Measurements from ENCODE around the gene SEC11A.

SEC11A gene

GRCh38 chr15:84716036-84716732, at the start of gene SEC11A:
TSS of gene SEC11A (minus strand) at chr15:84716139. CDS start at chr15:84716075, 64 bp downstream.
- Histone ChIP-seq H3K4me3 (ENCODE audit: low read depth in 1 of 5, low read length in 5 of 5) (peak within 1 kb of the TSS; percentile 87 to 96 (median 90)), H3K27ac (ENCODE audit: low read depth, low read length) (peak within 1 kb of the TSS; percentile 94), H3K9ac (ENCODE audit: low read length in 5 of 5) (peak within 1 kb of the TSS; percentile 72 to 98 (median 83)), H3K9me3 (ENCODE audit: control insufficient read depth in 5 of 5, low read length in 5 of 5) (no peaks in the 10 kb centered on the region), H3K36me3 (ENCODE audit: control insufficient read depth in 5 of 5, insufficient read depth in 5 of 5, low read length in 5 of 5) (peaks cover 0 to under 1% (median under 1%) of the 10 kb centered on the region in 5 donors), H3K27me3 (ENCODE audit: control insufficient read depth in 5 of 5, insufficient read depth in 4 of 5, low read length in 5 of 5) (no peaks in the 10 kb centered on the region), H3K4me1 (ENCODE audit: control insufficient read depth in 5 of 5, insufficient read depth in 5 of 5, low read length in 5 of 5) (peaks cover 5 to 35% (median 28%) of the 10 kb centered on the region in 5 donors)

- no peaks in the 10 kb centered on the region for H3K9me3 ChIP-seq (ENCODE audit: control insufficient read depth in 5 of 5, low read length in 5 of 5)
- peaks cover 5 to 38% (median 35%) of the 10 kb centered on the region in 5 donors for H3K4me1 ChIP-seq (ENCODE audit: control insufficient read depth in 5 of 5, insufficient read depth in 5 of 5, low read length in 5 of 5)
- H3K9ac ChIP-seq (ENCODE audit: low read length in 5 of 5): no peak overlapping the region
- H3K27ac ChIP-seq (ENCODE audit: low read depth, low read length): no peak overlapping the region
- H3K27me3 ChIP-seq (ENCODE audit: control insufficient read depth in 5 of 5, insufficient read depth in 4 of 5, low read length in 5 of 5): no peaks in the 10 kb centered on the region
- no peak overlapping the region for H3K4me3 ChIP-seq (ENCODE audit: low read depth in 1 of 5, low read length in 5 of 5)
- H3K36me3 ChIP-seq (ENCODE audit: control insufficient read depth in 5 of 5, insufficient read depth in 5 of 5, low read length in 5 of 5): peaks cover 8 to 42% (median 23%) of the 10 kb centered on the region in 5 donors
Observed at GRCh38 chr15:84765675-84766074, 49.7 kb upstream of the SEC11A start.

- no peak overlapping the region for H3K9ac ChIP-seq (ENCODE audit: low read length in 5 of 5)
- H3K4me1 ChIP-seq (ENCODE audit: control insufficient read depth in 5 of 5, insufficient read depth in 5 of 5, low read length in 5 of 5): peaks cover 5 to 44% (median 40%) of the 10 kb centered on the region in 5 donors
- no peak overlapping the region for H3K4me3 ChIP-seq (ENCODE audit: low read depth in 1 of 5, low read length in 5 of 5)
- peaks cover 8 to 42% (median 22%) of the 10 kb centered on the region in 5 donors for H3K36me3 ChIP-seq (ENCODE audit: control insufficient read depth in 5 of 5, insufficient read depth in 5 of 5, low read length in 5 of 5)
- peak overlapping the region; percentile 45 for H3K27ac ChIP-seq (ENCODE audit: low read depth, low read length)
- H3K27me3 ChIP-seq (ENCODE audit: control insufficient read depth in 5 of 5, insufficient read depth in 4 of 5, low read length in 5 of 5): no peaks in the 10 kb centered on the region
- H3K9me3 ChIP-seq (ENCODE audit: control insufficient read depth in 5 of 5, low read length in 5 of 5): no peaks in the 10 kb centered on the region
Observed at GRCh38 chr15:84764989-84765388, 49.0 kb upstream of the SEC11A start.

- H3K9ac ChIP-seq (ENCODE audit: low read length in 5 of 5): peak overlapping the region in 2 of 5 donors; percentile 66 to 67
- H3K4me3 ChIP-seq (ENCODE audit: low read depth in 1 of 5, low read length in 5 of 5): no peak overlapping the region
- peak overlapping the region; percentile 45 for H3K27ac ChIP-seq (ENCODE audit: low read depth, low read length)
- peaks cover 5 to 48% (median 42%) of the 10 kb centered on the region in 5 donors for H3K4me1 ChIP-seq (ENCODE audit: control insufficient read depth in 5 of 5, insufficient read depth in 5 of 5, low read length in 5 of 5)
- no peaks in the 10 kb centered on the region for H3K27me3 ChIP-seq (ENCODE audit: control insufficient read depth in 5 of 5, insufficient read depth in 4 of 5, low read length in 5 of 5)
- no peaks in the 10 kb centered on the region for H3K9me3 ChIP-seq (ENCODE audit: control insufficient read depth in 5 of 5, low read length in 5 of 5)
- peaks cover 8 to 39% (median 21%) of the 10 kb centered on the region in 5 donors for H3K36me3 ChIP-seq (ENCODE audit: control insufficient read depth in 5 of 5, insufficient read depth in 5 of 5, low read length in 5 of 5)
Observed at GRCh38 chr15:84764585-84764984, 48.6 kb upstream of the SEC11A start.

GRCh38 chr15:84762840-84763572, 47.1 kb upstream of the SEC11A start:
- no peaks in the 10 kb centered on the region for H3K27me3 ChIP-seq (ENCODE audit: control insufficient read depth in 5 of 5, insufficient read depth in 4 of 5, low read length in 5 of 5)
- peak overlapping the region in 4 of 5 donors; percentile 14 to 66 (median 31) for H3K9ac ChIP-seq (ENCODE audit: low read length in 5 of 5)
- peaks cover 8 to 24% (median 14%) of the 10 kb centered on the region in 5 donors for H3K36me3 ChIP-seq (ENCODE audit: control insufficient read depth in 5 of 5, insufficient read depth in 5 of 5, low read length in 5 of 5)
- H3K27ac ChIP-seq (ENCODE audit: low read depth, low read length): peak overlapping the region; percentile 45
- H3K4me1 ChIP-seq (ENCODE audit: control insufficient read depth in 5 of 5, insufficient read depth in 5 of 5, low read length in 5 of 5): peaks cover 9 to 63% (median 53%) of the 10 kb centered on the region in 5 donors
- H3K9me3 ChIP-seq (ENCODE audit: control insufficient read depth in 5 of 5, low read length in 5 of 5): no peaks in the 10 kb centered on the region
- peak overlapping the region in 1 of 5 donors; percentile 31 for H3K4me3 ChIP-seq (ENCODE audit: low read depth in 1 of 5, low read length in 5 of 5)

GRCh38 chr15:84761607-84762131, 45.7 kb upstream of the SEC11A start:
- Histone ChIP-seq H3K27me3 (ENCODE audit: control insufficient read depth in 5 of 5, insufficient read depth in 4 of 5, low read length in 5 of 5) (no peaks in the 10 kb centered on the region), H3K27ac (ENCODE audit: low read depth, low read length) (peak overlapping the region; percentile 45), H3K9me3 (ENCODE audit: control insufficient read depth in 5 of 5, low read length in 5 of 5) (no peaks in the 10 kb centered on the region), H3K9ac (ENCODE audit: low read length in 5 of 5) (peak overlapping the region in 3 of 5 donors; percentile 20 to 43 (median 41)), H3K4me3 (ENCODE audit: low read depth in 1 of 5, low read length in 5 of 5) (no peak overlapping the region), H3K36me3 (ENCODE audit: control insufficient read depth in 5 of 5, insufficient read depth in 5 of 5, low read length in 5 of 5) (peaks cover 6 to 17% (median 8%) of the 10 kb centered on the region in 5 donors), H3K4me1 (ENCODE audit: control insufficient read depth in 5 of 5, insufficient read depth in 5 of 5, low read length in 5 of 5) (peaks cover 9 to 71% (median 53%) of the 10 kb centered on the region in 5 donors)

GRCh38 chr15:84760219-84760618, 44.3 kb upstream of the SEC11A start:
- Histone ChIP-seq H3K27me3 (ENCODE audit: control insufficient read depth in 5 of 5, insufficient read depth in 4 of 5, low read length in 5 of 5) (no peaks in the 10 kb centered on the region), H3K36me3 (ENCODE audit: control insufficient read depth in 5 of 5, insufficient read depth in 5 of 5, low read length in 5 of 5) (peaks cover 0 to 5% (median 3%) of the 10 kb centered on the region in 5 donors), H3K9me3 (ENCODE audit: control insufficient read depth in 5 of 5, low read length in 5 of 5) (no peaks in the 10 kb centered on the region), H3K4me3 (ENCODE audit: low read depth in 1 of 5, low read length in 5 of 5) (no peak overlapping the region), H3K27ac (ENCODE audit: low read depth, low read length) (no peak overlapping the region), H3K4me1 (ENCODE audit: control insufficient read depth in 5 of 5, insufficient read depth in 5 of 5, low read length in 5 of 5) (peaks cover 9 to 84% (median 63%) of the 10 kb centered on the region in 5 donors), H3K9ac (ENCODE audit: low read length in 5 of 5) (no peak overlapping the region)

- Histone ChIP-seq H3K36me3 (ENCODE audit: control insufficient read depth in 5 of 5, insufficient read depth in 5 of 5, low read length in 5 of 5) (no peaks in the 10 kb centered on the region), H3K27me3 (ENCODE audit: control insufficient read depth in 5 of 5, insufficient read depth in 4 of 5, low read length in 5 of 5) (no peaks in the 10 kb centered on the region), H3K9me3 (ENCODE audit: control insufficient read depth in 5 of 5, low read length in 5 of 5) (no peaks in the 10 kb centered on the region), H3K27ac (ENCODE audit: low read depth, low read length) (no peak overlapping the region), H3K4me1 (ENCODE audit: control insufficient read depth in 5 of 5, insufficient read depth in 5 of 5, low read length in 5 of 5) (peaks cover 8 to 80% (median 60%) of the 10 kb centered on the region in 5 donors), H3K9ac (ENCODE audit: low read length in 5 of 5) (peak overlapping the region in 2 of 5 donors; percentile 35 to 47), H3K4me3 (ENCODE audit: low read depth in 1 of 5, low read length in 5 of 5) (no peak overlapping the region)
Observed at GRCh38 chr15:84759018-84759417, 43.1 kb upstream of the SEC11A start.

GRCh38 chr15:84755736-84756527, 40.0 kb upstream of the SEC11A start:
- Histone ChIP-seq H3K36me3 (ENCODE audit: control insufficient read depth in 5 of 5, insufficient read depth in 5 of 5, low read length in 5 of 5) (no peaks in the 10 kb centered on the region), H3K4me3 (ENCODE audit: low read depth in 1 of 5, low read length in 5 of 5) (no peak overlapping the region), H3K4me1 (ENCODE audit: control insufficient read depth in 5 of 5, insufficient read depth in 5 of 5, low read length in 5 of 5) (peaks cover 4 to 70% (median 48%) of the 10 kb centered on the region in 5 donors), H3K9me3 (ENCODE audit: control insufficient read depth in 5 of 5, low read length in 5 of 5) (no peaks in the 10 kb centered on the region), H3K9ac (ENCODE audit: low read length in 5 of 5) (peak overlapping the region in 4 of 5 donors; percentile 2 to 47 (median 36)), H3K27me3 (ENCODE audit: control insufficient read depth in 5 of 5, insufficient read depth in 4 of 5, low read length in 5 of 5) (no peaks in the 10 kb centered on the region), H3K27ac (ENCODE audit: low read depth, low read length) (peak overlapping the region; percentile 67)

All from subcutaneous abdominal adipose tissue (tissue), 5 donors.